MM.1S (cell line): Measurements from ENCODE around the gene TRIM54.

Source experiments
- DNase-seq: peaks from one replicate; pipeline ENCODE4 v3.0.0-alpha.2; 2015
- H2AFZ ChIP-seq: fragments of 300-600 bp; sonication (generic); 2 replicates; pipeline ENCODE4 v1.6.0; 2016; ENCODE audit warnings: antibody characterized with exemption, low read length
- H3F3A ChIP-seq: fragments of 300-600 bp; sonication (generic); 2 replicates; pipeline ENCODE4 v1.6.1; 2016; ENCODE audit warnings: mild to moderate bottlenecking, antibody characterized with exemption, low read length, moderate library complexity, mixed read lengths; ENCODE audit not compliant: insufficient read depth
- H3K27ac ChIP-seq: fragments of 300-600 bp; sonication (generic); 2 replicates; pipeline ENCODE4 v1.5.1; 2016; ENCODE audit warnings: mild to moderate bottlenecking, low read length
- H3K27me3 ChIP-seq: fragments of 300-600 bp; sonication (generic); replicated peaks from 2 replicates; pipeline ENCODE4 v1.6.0; 2016; ENCODE audit warnings: low read length; ENCODE audit not compliant: insufficient read depth
- H3K36me3 ChIP-seq: fragments of 300-600 bp; sonication (generic); replicated peaks from 2 replicates; pipeline ENCODE4 v1.6.1; 2016; ENCODE audit warnings: mild to moderate bottlenecking, low read length, mixed read lengths; ENCODE audit not compliant: insufficient read depth
- H3K4me1 ChIP-seq: fragments of 300-600 bp; sonication (generic); 2 replicates; pipeline ENCODE4 v1.6.1; 2016; ENCODE audit warnings: low read length, mixed read lengths
- H3K4me2 ChIP-seq: fragments of 300-600 bp; sonication (generic); 2 replicates; pipeline ENCODE4 v1.6.0; 2016; ENCODE audit warnings: low read depth, low read length
- H3K4me3 ChIP-seq: fragments of 300-600 bp; sonication (generic); 2 replicates; pipeline ENCODE4 v1.5.1; 2016; ENCODE audit warnings: low read length, mixed read lengths
- H3K79me2 ChIP-seq: fragments of 300-600 bp; sonication (generic); 2 replicates; pipeline ENCODE4 v1.6.1; 2016; ENCODE audit warnings: mixed run types, low read length, mixed read lengths
- H3K9ac ChIP-seq: fragments of 300-600 bp; sonication (generic); 2 replicates; pipeline ENCODE4 v1.6.1; 2016; ENCODE audit warnings: low read length, mixed read lengths
- H3K9me2 ChIP-seq: fragments of 300-600 bp; sonication (generic); replicated peaks from 2 replicates; pipeline ENCODE4 v1.6.1; 2016; ENCODE audit warnings: mild to moderate bottlenecking, low read length, mixed read lengths; ENCODE audit not compliant: insufficient read depth
- H3K9me3 ChIP-seq: fragments of 300-600 bp; sonication (generic); replicated peaks from 2 replicates; pipeline ENCODE4 v1.6.1; 2016; ENCODE audit warnings: mild to moderate bottlenecking, low read length, mixed read lengths; ENCODE audit not compliant: insufficient read depth
- H4K20me1 ChIP-seq: fragments of 300-600 bp; sonication (generic); 2 replicates; pipeline ENCODE4 v1.6.1; 2016; ENCODE audit warnings: mild to moderate bottlenecking, low read length, moderate library complexity, mixed read lengths; ENCODE audit not compliant: insufficient read depth
- EZH2 ChIP-seq: fragments of 300-600 bp; sonication (generic); optimal IDR thresholded peaks from 2 replicates; pipeline ENCODE3; 2017; ENCODE audit warnings: low read depth, mild to moderate bottlenecking, antibody characterized with exemption, low read length, mixed read lengths
- EZH2phosphoT487 ChIP-seq: fragments of 300-600 bp; sonication (generic); IDR thresholded peaks from 2 replicates; pipeline ENCODE4 v1.6.1; 2018; ENCODE audit warnings: antibody characterized with exemption, low read length
- TF ChIP-seq, protein P1 (sequence below): fragments of 300-600 bp; sonication (generic); IDR thresholded peaks from 2 replicates; pipeline ENCODE4 v1.5.1; 2016; ENCODE audit warnings: antibody characterized with exemption, low read length, mixed read lengths

TRIM54 gene, protein sequence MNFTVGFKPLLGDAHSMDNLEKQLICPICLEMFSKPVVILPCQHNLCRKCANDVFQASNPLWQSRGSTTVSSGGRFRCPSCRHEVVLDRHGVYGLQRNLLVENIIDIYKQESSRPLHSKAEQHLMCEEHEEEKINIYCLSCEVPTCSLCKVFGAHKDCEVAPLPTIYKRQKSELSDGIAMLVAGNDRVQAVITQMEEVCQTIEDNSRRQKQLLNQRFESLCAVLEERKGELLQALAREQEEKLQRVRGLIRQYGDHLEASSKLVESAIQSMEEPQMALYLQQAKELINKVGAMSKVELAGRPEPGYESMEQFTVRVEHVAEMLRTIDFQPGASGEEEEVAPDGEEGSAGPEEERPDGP

DNA sequence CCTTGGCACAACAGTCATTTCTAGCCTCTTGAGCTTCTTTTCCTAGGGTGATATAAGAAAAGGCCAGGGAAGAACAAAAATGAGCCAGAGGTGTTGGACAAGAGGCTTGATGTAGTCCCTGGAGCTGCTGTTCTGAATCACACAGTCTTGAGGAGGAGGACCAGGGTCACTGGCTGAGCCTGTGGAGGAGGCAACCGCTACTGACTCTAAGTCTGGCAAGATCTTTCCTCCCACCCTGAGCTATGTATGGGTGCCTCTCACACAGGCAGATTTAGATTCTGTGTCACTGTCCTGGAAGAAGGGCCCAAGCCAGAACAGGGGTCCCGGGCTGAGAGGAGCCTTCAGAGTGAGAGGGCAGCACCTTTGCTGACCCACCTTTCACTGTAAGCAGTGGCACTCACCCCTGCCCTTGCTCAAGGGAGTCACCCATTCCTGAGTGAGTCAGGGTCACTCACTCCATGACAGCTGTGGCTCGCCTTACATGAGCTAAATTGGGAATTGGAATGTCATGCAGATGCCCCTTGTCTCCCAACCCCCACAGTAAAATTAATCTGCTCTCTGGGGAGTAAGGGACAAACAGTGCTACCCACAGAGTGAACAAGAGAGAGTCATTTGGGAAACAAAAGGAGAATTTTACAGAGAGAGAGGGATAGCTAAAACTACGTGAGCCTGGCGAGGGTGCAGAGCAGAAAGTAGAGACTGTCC, at the start of gene TRIM54:
TRIM54 (plus strand) TSS at position 575 of the 705 bp plus-strand sequence. CDS start 303 bp downstream, outside the sequence.
- no peak within 1 kb of the TSS for H3K4me3 ChIP-seq

DNA sequence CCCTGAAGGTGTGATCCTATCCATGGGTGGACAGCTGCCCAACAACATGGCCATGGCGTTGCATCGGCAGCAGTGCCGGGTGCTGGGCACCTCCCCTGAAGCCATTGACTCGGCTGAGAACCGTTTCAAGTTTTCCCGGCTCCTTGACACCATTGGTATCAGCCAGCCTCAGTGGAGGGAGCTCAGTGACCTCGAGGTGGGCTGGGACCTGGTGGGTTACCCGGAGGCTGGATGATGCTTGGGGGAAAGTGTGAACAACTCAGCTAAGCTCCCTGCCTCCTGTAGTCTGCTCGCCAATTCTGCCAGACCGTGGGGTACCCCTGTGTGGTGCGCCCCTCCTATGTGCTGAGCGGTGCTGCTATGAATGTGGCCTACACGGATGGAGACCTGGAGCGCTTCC, 48.9 kb upstream of the TRIM54 start:
- Histone ChIP-seq H3K4me1 (no peaks in the 10 kb centered on the region), H2AFZ (no peak overlapping the region), H3K4me3 (no peak overlapping the region), H3K9ac (no peak overlapping the region), H3K9me3 (no peaks in the 10 kb centered on the region), H3F3A (no peaks in the 10 kb centered on the region), H3K4me2 (no peak overlapping the region), H3K27ac (no peak overlapping the region), H4K20me1 (no peaks in the 10 kb centered on the region), H3K9me2 (no peaks in the 10 kb centered on the region), H3K27me3 (no peaks in the 10 kb centered on the region), H3K79me2 (no peaks in the 10 kb centered on the region), H3K36me3 (peaks cover 20% of the 10 kb centered on the region)
- TF ChIP-seq EZH2, result no peak
- TF ChIP-seq EZH2phosphoT487, result no peak
- TF ChIP-seq, protein P1, sequence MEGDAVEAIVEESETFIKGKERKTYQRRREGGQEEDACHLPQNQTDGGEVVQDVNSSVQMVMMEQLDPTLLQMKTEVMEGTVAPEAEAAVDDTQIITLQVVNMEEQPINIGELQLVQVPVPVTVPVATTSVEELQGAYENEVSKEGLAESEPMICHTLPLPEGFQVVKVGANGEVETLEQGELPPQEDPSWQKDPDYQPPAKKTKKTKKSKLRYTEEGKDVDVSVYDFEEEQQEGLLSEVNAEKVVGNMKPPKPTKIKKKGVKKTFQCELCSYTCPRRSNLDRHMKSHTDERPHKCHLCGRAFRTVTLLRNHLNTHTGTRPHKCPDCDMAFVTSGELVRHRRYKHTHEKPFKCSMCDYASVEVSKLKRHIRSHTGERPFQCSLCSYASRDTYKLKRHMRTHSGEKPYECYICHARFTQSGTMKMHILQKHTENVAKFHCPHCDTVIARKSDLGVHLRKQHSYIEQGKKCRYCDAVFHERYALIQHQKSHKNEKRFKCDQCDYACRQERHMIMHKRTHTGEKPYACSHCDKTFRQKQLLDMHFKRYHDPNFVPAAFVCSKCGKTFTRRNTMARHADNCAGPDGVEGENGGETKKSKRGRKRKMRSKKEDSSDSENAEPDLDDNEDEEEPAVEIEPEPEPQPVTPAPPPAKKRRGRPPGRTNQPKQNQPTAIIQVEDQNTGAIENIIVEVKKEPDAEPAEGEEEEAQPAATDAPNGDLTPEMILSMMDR, result no peak
- no peak for DNase-seq

More for the DNA sequence above, at the start of gene TRIM54:
- DNase-seq, result no peak
- Histone ChIP-seq H3K4me1 (no peaks in the 10 kb centered on the region), H4K20me1 (no peaks in the 10 kb centered on the region), H3K27me3 (no peaks in the 10 kb centered on the region), H3K9me3 (no peaks in the 10 kb centered on the region), H3K79me2 (no peaks in the 10 kb centered on the region), H3K9me2 (no peaks in the 10 kb centered on the region), H3K27ac (no peak within 1 kb of the TSS), H3F3A (no peaks in the 10 kb centered on the region), H3K4me2 (no peak within 1 kb of the TSS), H3K9ac (no peak within 1 kb of the TSS), H2AFZ (no peak within 1 kb of the TSS), H3K36me3 (no peaks in the 10 kb centered on the region)
- TF ChIP-seq EZH2 (no peak), EZH2phosphoT487 (no peak)
- TF ChIP-seq, protein P1, result no peak

DNA sequence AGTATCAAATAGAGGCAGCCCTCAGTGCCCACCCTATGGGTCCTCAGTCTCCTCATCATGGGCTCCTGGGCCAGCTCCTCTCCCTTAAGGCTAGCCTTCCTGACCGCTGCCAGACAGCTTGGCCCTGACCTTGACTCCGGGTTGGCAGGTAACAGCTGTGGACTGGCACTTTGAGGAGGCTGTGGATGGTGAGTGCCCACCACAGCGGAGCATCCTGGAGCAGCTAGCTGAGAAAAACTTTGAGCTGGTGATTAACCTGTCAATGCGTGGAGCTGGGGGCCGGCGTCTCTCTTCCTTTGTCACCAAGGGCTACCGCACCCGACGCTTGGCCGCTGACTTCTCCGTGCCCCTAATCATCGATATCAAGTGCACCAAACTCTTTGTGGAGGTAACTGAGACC, 46.1 kb upstream of the TRIM54 start:
- Histone ChIP-seq H3K9me3 (no peaks in the 10 kb centered on the region), H3K9me2 (no peaks in the 10 kb centered on the region), H3K9ac (no peak overlapping the region), H3K4me2 (no peak overlapping the region), H2AFZ (no peak overlapping the region), H3K4me1 (no peaks in the 10 kb centered on the region), H4K20me1 (no peaks in the 10 kb centered on the region), H3K4me3 (no peak overlapping the region), H3K27me3 (no peaks in the 10 kb centered on the region), H3K79me2 (no peaks in the 10 kb centered on the region), H3K27ac (no peak overlapping the region), H3F3A (no peaks in the 10 kb centered on the region), H3K36me3 (peaks cover 20% of the 10 kb centered on the region)
- TF ChIP-seq, protein P1, result no peak
- no peak for TF ChIP-seq EZH2
- no peak for TF ChIP-seq EZH2phosphoT487
- DNase-seq, result no peak
